Epithelial cell of prostate (primary cell): Measurements from ENCODE around the gene PTTG1IP2.

Experiments used
- DNase-seq: peaks from one replicate; pipeline ENCODE4 v3.0.0-alpha.2; 2011; ENCODE audit warnings: low read depth, low spot score
- H3K27ac ChIP-seq: fragments of 450-650 bp; 2 replicates; pipeline ENCODE4 v1.5.1; 2017; ENCODE audit warnings: mild to moderate bottlenecking

The PTTG1IP2 gene

DNA sequence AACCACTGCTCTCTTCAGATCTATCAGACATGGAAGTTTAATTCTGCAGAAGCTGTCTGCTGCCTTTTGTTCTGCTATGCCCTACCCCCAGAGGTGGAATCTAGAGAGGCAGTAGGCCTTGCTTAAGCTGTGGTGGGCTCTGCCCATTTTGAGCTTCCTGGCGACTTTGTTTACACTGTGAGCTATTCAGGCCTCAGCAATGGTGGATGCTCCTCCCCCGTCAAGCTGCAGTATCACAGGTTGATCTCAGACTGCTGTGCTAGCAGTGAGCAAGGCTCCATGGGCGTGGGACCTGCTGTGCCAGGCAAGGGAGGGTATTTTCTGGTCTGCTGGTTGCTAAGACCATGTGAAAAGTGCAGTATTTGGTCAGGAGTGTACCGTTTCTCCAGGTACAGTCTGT lies 81.6 kb downstream of the PTTG1IP2 start:
- no peak overlapping the region for H3K27ac ChIP-seq
- no peak for DNase-seq

GRCh38 chr7:90552521-90552920 lies 83.1 kb downstream of the PTTG1IP2 start:
- no peak overlapping the region for H3K27ac ChIP-seq
- DNase-seq, result no peak

- DNase-seq, result no peak
- H3K27ac ChIP-seq, result no peak overlapping the region
Measured at GRCh38 chr7:90560730-90561129, 91.3 kb downstream of the PTTG1IP2 start.
